Measurements from ENCODE around the gene SRD5A1.

DNA sequence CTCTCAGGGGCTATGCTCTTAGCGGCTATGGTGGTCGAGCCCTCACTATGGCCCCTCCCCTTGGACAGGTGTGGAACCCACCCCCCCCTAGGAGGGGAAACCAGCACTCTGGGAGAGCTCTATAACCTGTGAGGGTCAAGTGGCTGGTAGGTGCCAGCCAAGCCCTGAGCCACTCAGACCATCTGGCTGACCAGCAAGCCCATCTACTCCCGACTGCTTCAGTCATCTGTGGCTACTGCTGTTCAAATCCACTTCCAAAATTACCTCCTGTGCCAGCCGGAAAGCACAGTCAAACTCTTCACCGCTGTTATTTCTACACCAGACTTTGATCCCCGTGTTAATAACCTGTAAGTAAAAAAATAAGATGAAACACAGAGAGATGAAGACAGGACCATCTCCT, 28.9 kb upstream of the SRD5A1 start:
- TF ChIP-seq, protein P1, sequence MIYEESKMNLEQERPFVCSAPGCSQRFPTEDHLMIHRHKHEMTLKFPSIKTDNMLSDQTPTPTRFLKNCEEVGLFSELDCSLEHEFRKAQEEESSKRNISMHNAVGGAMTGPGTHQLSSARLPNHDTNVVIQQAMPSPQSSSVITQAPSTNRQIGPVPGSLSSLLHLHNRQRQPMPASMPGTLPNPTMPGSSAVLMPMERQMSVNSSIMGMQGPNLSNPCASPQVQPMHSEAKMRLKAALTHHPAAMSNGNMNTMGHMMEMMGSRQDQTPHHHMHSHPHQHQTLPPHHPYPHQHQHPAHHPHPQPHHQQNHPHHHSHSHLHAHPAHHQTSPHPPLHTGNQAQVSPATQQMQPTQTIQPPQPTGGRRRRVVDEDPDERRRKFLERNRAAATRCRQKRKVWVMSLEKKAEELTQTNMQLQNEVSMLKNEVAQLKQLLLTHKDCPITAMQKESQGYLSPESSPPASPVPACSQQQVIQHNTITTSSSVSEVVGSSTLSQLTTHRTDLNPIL (CRISPR knock-in tag; IDR thresholded peaks at IDR 0.05; ENCODE audit: low read depth) = no peak
- no peak for TF ChIP-seq SNAI2 (CRISPR knock-in tag; IDR thresholded peaks at IDR 0.05)
- TF ChIP-seq OSR1 (CRISPR knock-in tag; IDR thresholded peaks at IDR 0.05) = no peak
- TF ChIP-seq, protein P2, sequence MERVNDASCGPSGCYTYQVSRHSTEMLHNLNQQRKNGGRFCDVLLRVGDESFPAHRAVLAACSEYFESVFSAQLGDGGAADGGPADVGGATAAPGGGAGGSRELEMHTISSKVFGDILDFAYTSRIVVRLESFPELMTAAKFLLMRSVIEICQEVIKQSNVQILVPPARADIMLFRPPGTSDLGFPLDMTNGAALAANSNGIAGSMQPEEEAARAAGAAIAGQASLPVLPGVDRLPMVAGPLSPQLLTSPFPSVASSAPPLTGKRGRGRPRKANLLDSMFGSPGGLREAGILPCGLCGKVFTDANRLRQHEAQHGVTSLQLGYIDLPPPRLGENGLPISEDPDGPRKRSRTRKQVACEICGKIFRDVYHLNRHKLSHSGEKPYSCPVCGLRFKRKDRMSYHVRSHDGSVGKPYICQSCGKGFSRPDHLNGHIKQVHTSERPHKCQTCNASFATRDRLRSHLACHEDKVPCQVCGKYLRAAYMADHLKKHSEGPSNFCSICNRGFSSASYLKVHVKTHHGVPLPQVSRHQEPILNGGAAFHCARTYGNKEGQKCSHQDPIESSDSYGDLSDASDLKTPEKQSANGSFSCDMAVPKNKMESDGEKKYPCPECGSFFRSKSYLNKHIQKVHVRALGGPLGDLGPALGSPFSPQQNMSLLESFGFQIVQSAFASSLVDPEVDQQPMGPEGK (CRISPR knock-in tag; IDR thresholded peaks at IDR 0.05; ENCODE audit: borderline replicate concordance) = no peak
- TF ChIP-seq ARNTL (CRISPR knock-in tag; IDR thresholded peaks at IDR 0.05; ENCODE audit: borderline replicate concordance, low read depth) = no peak
- no peak for TF ChIP-seq GLIS3 (CRISPR knock-in tag; IDR thresholded peaks at IDR 0.05)
- no peak for TF ChIP-seq ESRRG (CRISPR knock-in tag; IDR thresholded peaks at IDR 0.05)
- no peak for TF ChIP-seq ZNF565 (CRISPR knock-in tag; conservative IDR thresholded peaks at IDR 0.05; ENCODE audit: low read depth)
- no peak for TF ChIP-seq PPARA (CRISPR knock-in tag; IDR thresholded peaks at IDR 0.05; ENCODE audit: borderline replicate concordance)
- TF ChIP-seq, protein P3, sequence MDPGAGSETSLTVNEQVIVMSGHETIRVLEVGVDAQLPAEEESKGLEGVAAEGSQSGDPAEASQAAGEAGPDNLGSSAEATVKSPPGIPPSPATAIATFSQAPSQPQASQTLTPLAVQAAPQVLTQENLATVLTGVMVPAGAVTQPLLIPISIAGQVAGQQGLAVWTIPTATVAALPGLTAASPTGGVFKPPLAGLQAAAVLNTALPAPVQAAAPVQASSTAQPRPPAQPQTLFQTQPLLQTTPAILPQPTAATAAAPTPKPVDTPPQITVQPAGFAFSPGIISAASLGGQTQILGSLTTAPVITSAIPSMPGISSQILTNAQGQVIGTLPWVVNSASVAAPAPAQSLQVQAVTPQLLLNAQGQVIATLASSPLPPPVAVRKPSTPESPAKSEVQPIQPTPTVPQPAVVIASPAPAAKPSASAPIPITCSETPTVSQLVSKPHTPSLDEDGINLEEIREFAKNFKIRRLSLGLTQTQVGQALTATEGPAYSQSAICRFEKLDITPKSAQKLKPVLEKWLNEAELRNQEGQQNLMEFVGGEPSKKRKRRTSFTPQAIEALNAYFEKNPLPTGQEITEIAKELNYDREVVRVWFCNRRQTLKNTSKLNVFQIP (CRISPR knock-in tag; IDR thresholded peaks at IDR 0.05; ENCODE audit: borderline replicate concordance, low read depth) = no peak
- TF ChIP-seq ZNF8 (CRISPR knock-in tag; IDR thresholded peaks at IDR 0.05) = no peak
- TF ChIP-seq, protein P4, sequence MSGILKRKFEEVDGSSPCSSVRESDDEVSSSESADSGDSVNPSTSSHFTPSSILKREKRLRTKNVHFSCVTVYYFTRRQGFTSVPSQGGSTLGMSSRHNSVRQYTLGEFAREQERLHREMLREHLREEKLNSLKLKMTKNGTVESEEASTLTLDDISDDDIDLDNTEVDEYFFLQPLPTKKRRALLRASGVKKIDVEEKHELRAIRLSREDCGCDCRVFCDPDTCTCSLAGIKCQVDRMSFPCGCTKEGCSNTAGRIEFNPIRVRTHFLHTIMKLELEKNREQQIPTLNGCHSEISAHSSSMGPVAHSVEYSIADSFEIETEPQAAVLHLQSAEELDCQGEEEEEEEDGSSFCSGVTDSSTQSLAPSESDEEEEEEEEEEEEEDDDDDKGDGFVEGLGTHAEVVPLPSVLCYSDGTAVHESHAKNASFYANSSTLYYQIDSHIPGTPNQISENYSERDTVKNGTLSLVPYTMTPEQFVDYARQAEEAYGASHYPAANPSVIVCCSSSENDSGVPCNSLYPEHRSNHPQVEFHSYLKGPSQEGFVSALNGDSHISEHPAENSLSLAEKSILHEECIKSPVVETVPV (CRISPR knock-in tag; IDR thresholded peaks at IDR 0.05) = no peak
- TF ChIP-seq CSDC2 (CRISPR knock-in tag; IDR thresholded peaks at IDR 0.05) = no peak

All from SK-N-SH treated with all-trans-retinoic acid at 6 μM for 48 hours (cell line).